Transverse colon (tissue), 4 donors: ENCODE results near the gene KRTAP3-2. TPM values are rescaled to one million over a fixed set of nuclear protein-coding genes. Genes with fewer than 3 reads are reported as not detected.

Experiments
- DNase-seq: peaks from one replicate; pipeline ENCODE4 v3.0.0-alpha.2; 2019
- H3K27ac ChIP-seq, 4 donors: fragments of 200-600 bp; sonication (generic); 2 replicates each; pipeline ENCODE4 v1.5.1; 2016 to 2018; ENCODE audit warnings: inconsistent platforms in 4 of 4
- H3K27me3 ChIP-seq: fragments of 200-600 bp; sonication (generic); 2 replicates; pipeline ENCODE4 v1.5.1; 2017; ENCODE audit warnings: inconsistent platforms
- H3K36me3 ChIP-seq, 4 donors: fragments of 200-600 bp; sonication (generic); 2 replicates each; pipeline ENCODE4 v1.5.1; 2017 to 2019; ENCODE audit warnings: inconsistent platforms in 4 of 4
- H3K4me1 ChIP-seq, 4 donors: fragments of 200-600 bp; sonication (generic); 2 replicates each; pipeline ENCODE4 v1.5.1; 2017 to 2020; ENCODE audit warnings: inconsistent platforms in 4 of 4
- H3K4me3 ChIP-seq, 4 donors: fragments of 200-600 bp; sonication (generic); 1 replicate in 1 of 4; 2 replicates in 3 of 4; pipeline versions ENCODE4 v1.5.1 to v1.6.1; 2017 to 2019; ENCODE audit warnings: inconsistent platforms in 4 of 4
- H3K9me3 ChIP-seq, 2 donors: fragments of 200-600 bp; sonication (generic); 2 replicates each; pipeline ENCODE4 v1.5.1; 2017 to 2019; ENCODE audit warnings: inconsistent platforms in 2 of 2
- EP300 ChIP-seq: sonication (generic); formaldehyde crosslinking; IDR thresholded peaks from one replicate; pipeline ENCODE4 v1.6.1; 2017; ENCODE audit warnings: antibody characterized with exemption, low read depth
- POLR2A ChIP-seq: fragments of 450-650 bp; IDR thresholded peaks from one replicate; pipeline ENCODE4 v1.6.1; 2016; ENCODE audit warnings: antibody characterized with exemption, mild to moderate bottlenecking, moderate library complexity
- POLR2AphosphoS5 ChIP-seq, 3 donors: sonication (generic); formaldehyde crosslinking; IDR thresholded peaks; one replicate each; pipeline ENCODE4 v1.6.1; 2016; ENCODE audit warnings: antibody characterized with exemption in 3 of 3
- WGBS, 2 donors: methylation state at CpG; one replicate each; pipeline ENCODE4 v1.1.5; 2018; ENCODE audit warnings: low coverage in 1 of 2; 5-methylcytosine and 5-hydroxymethylcytosine counted together
- in situ Hi-C, 4 donors: fragments of 200-750 bp; cut with MboI; loops; one replicate each; pipeline versions ENCODE4 v1.15.0 to v1.15.1; 2017; ENCODE audit warnings: low sequenced_read_pairs in 3 of 4, low pct_ligation_motif_present in 1 of 4, low pct_unique_long_range_greater_than_20kb in 1 of 4
- intact Hi-C: fragments of 100-400 bp; cut with DNase I; formaldehyde crosslinking; loops from one replicate; pipeline ENCODE4 v1.15.1; 2023; ENCODE audit warnings: low total_unique reads
- total RNA-seq, 4 donors: library from RNA; depleted of rRNA; stranded (reverse); fragments of >200 nt; gene quantifications; one replicate each; pipeline ENCODE4 v1.1.0, GENCODE V29; 2016
- TF ChIP-seq, protein P1 (sequence below), 5 experiments: fragments of 200-600 bp in 3 of 5; fragments of 450-650 bp in 2 of 5; sonication (generic) in 3 of 5; IDR thresholded peaks; 1 replicate in 2 of 5; 2 replicates in 3 of 5; pipeline ENCODE4 v1.5.1; 2016 to 2017; ENCODE audit warnings: antibody characterized with exemption in 5 of 5, inconsistent platforms in 3 of 5, mild to moderate bottlenecking in 2 of 5, moderate library complexity in 1 of 5

The KRTAP3-2 gene
- total RNA-seq, 4 donors from 2014 or later, result not detected

DNA sequence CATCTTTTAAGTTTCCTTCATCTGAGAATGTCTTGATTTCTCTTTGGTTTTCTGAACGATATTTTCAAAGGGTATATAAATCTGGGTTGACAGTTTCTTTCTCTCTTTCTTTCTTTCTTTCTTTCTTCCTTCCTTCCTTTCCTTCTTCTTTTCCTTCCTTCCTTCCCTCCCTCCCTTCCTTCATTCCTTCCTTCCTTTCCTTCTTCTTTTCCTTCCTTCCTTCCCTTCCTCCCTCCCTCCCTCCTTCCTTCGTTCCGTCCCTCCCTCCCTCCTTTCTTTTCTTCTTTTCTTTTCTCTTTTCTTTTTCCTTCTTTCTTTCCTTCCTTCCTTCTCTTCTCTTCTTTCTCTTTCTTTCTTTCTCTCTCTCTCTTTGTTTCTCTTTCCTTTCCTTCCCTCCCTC lies 25.3 kb downstream of the KRTAP3-2 start:
- no peaks in the 10 kb centered on the region for H3K4me1 ChIP-seq
- H3K9me3 ChIP-seq, result no peaks in the 10 kb centered on the region
- no peak for DNase-seq
- H3K27ac ChIP-seq, result no peak overlapping the region
- peaks cover 8% of the 10 kb centered on the region for H3K27me3 ChIP-seq
- intact Hi-C loops (no loop called here), in situ Hi-C loops (no loop called here)
- no peak overlapping the region for H3K4me3 ChIP-seq
- TF ChIP-seq POLR2AphosphoS5 (IDR thresholded peaks at IDR 0.05), result no peak
- no peak for TF ChIP-seq EP300
- TF ChIP-seq, protein P1, sequence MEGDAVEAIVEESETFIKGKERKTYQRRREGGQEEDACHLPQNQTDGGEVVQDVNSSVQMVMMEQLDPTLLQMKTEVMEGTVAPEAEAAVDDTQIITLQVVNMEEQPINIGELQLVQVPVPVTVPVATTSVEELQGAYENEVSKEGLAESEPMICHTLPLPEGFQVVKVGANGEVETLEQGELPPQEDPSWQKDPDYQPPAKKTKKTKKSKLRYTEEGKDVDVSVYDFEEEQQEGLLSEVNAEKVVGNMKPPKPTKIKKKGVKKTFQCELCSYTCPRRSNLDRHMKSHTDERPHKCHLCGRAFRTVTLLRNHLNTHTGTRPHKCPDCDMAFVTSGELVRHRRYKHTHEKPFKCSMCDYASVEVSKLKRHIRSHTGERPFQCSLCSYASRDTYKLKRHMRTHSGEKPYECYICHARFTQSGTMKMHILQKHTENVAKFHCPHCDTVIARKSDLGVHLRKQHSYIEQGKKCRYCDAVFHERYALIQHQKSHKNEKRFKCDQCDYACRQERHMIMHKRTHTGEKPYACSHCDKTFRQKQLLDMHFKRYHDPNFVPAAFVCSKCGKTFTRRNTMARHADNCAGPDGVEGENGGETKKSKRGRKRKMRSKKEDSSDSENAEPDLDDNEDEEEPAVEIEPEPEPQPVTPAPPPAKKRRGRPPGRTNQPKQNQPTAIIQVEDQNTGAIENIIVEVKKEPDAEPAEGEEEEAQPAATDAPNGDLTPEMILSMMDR (IDR thresholded peaks at IDR 0.05), result no peak
- TF ChIP-seq POLR2A, result no peak
- H3K36me3 ChIP-seq, result no peaks in the 10 kb centered on the region
- 90 to 94% methylated on average over 3 of the region's 3 CpGs for WGBS, 2 donors

DNA sequence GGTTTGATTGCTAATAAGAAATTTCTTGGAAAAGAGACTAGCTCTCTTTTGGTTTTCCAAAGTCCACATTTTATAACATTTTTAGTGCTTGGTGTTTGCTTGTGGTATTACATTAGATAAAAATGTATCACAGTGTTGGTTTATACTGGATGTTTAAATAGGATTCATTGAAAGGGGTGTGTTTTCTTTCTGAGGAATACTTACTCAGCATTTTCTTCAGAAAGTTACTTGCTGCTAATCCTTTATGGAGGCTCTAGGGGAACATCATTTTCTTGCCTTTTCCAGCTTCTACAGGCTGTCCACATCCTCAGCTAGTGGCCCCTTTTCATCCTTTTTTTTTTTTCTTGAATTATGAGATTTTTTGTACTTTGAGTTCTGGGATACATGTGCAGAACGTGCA lies 32.1 kb downstream of the KRTAP3-2 start:
- intact Hi-C loops (no loop called here), in situ Hi-C loops (no loop called here)
- Histone ChIP-seq H3K4me1 (no peaks in the 10 kb centered on the region), H3K9me3 (no peaks in the 10 kb centered on the region), H3K4me3 (no peak overlapping the region), H3K27me3 (no peaks in the 10 kb centered on the region), H3K27ac (no peak overlapping the region), H3K36me3 (no peaks in the 10 kb centered on the region)
- TF ChIP-seq POLR2AphosphoS5 (IDR thresholded peaks at IDR 0.05) (no peak), POLR2A (no peak), EP300 (no peak)
- TF ChIP-seq, protein P1 (IDR thresholded peaks at IDR 0.05), result no peak
- WGBS, 2 donors, result 67 to 82% methylated on average over 1 of the region's 1 CpG
- no peak for DNase-seq

DNA sequence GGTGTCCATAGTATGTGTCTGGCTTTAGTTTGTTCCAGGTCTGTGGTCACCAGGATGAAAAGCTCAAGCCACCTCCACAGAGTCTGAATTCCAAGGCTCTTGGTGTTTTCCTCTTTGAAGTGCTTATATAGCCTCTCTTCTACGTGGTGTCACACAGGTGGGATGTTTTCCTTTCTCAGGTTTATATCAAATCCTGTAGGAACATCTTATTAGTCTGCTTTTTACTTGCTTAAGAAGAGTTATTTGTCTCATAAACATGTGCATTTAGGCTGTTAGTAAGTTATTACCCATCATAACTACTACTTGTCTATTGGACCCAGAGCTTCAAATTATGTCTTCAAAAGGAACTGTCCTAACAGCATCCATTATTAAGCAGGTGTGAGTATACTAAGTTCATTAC lies 32.9 kb downstream of the KRTAP3-2 start, which contains the start of gene KRT39:
KRT39 (minus strand) TSS at position 101 of the 400 bp plus-strand sequence; CDS start at position 9, 92 bp downstream.
- no peak within 1 kb of the TSS for H3K27ac ChIP-seq
- TF ChIP-seq POLR2A, result no peak
- no peak for TF ChIP-seq EP300
- no peak for TF ChIP-seq POLR2AphosphoS5 (IDR thresholded peaks at IDR 0.05)
- TF ChIP-seq, protein P1 (IDR thresholded peaks at IDR 0.05), result no peak
- H3K27me3 ChIP-seq, result no peaks in the 10 kb centered on the region
- WGBS, 2 donors, result 36 to 42% methylated on average over 1 of the region's 1 CpG
- in situ Hi-C loops, result no loop called here
- no peak for DNase-seq
- intact Hi-C loops, result no loop called here
- no peak within 1 kb of the TSS for H3K4me3 ChIP-seq
- H3K36me3 ChIP-seq, result no peaks in the 10 kb centered on the region
- no peaks in the 10 kb centered on the region for H3K9me3 ChIP-seq
- no peaks in the 10 kb centered on the region for H3K4me1 ChIP-seq

DNA sequence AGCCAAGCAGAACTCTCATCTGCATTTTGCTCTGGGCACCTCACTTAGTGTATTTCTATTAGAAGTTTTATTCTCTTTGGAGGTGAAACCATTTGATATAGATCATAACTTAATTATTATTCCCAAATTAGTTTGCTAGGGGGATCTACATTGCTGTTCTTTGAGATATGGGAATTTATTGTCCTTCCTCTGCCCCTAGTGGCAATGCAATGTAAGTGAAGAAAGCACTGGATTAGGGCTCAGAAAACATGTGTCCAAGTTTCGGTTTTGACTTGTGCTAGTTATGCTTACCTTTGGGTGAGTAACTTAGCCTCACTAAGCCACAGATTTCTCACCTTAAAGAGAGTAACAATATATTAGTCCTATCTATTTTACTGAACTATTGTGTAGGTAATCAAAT lies 35.9 kb downstream of the KRTAP3-2 start:
- in situ Hi-C loops (no loop called here), intact Hi-C loops (no loop called here)
- WGBS, 2 donors, result 44 to 56% methylated on average over 1 of the region's 1 CpG
- H3K4me1 ChIP-seq, result no peaks in the 10 kb centered on the region
- H3K27ac ChIP-seq, result no peak overlapping the region
- no peaks in the 10 kb centered on the region for H3K9me3 ChIP-seq
- H3K4me3 ChIP-seq, result no peak overlapping the region
- DNase-seq, result no peak
- H3K27me3 ChIP-seq, result no peaks in the 10 kb centered on the region
- TF ChIP-seq, protein P1 (IDR thresholded peaks at IDR 0.05), result peak; percentile 49 to 63 (median 55)
- no peak for TF ChIP-seq POLR2A
- H3K36me3 ChIP-seq, result no peaks in the 10 kb centered on the region
